NCI-H69 (cell line): Measurements from ENCODE around the gene MUC13.

Experiments used
- DNase-seq: peaks from one replicate; lab custom pipeline; 2025; lab: John Stamatoyannopoulos, UW

MUC13 gene

DNA sequence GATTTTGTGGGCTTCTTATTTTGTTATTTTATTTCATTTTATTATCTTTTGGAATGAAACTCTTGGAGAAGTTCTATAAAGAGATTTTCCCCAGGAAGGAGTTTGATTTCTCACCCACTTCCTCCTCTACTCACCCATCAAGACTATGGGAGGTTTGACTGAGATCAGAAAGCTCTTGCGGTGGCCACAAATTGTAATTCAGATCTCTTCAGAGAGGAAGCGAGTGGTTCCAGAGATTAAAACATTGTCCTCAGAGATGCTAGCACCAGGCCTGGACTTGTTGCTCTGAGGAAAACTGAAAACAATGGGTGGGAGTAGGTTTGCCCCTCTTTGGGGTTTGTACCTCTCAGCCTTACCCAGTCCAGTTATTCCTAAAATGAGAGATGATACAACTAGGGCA, 8.1 kb upstream of the MUC13 start:
- no peak for DNase-seq

DNA sequence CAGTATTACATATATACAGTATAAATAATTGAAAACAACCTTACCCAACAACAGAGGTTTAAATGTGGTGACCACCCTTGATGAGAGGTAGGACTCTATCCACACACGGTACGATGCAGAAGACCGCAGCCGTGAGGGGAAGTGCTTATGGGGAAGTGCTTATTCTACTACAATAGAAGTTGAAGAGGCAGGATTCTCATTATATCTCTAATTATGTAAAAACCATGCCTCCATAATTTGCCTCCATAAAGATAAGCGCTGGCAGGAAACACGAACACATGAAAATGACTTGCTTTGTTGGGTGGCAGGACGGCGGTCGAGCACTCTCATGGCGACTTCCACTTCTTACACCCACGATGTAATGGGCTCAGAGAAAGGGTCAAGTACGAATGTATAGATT, 7.2 kb upstream of the MUC13 start:
- DNase-seq = no peak

DNA sequence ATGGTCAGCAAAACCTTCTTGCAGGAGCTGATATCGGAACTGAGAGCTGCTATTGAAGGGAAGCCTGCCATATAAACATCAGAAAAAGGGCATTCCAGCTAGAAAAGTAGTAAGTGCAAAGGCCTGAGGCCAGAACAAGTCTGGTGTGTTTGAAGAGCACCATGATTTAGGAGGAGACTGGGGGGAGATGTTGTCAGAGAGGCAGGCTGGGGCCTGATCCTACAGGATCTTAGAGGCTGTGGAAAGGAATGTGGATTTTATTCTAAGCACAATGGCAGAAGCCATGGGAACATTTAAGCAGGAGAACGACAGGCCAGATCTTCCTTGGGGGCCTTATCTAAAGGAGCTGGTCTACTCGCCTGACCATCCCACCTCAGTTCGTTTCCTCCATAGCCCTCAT, 5.1 kb upstream of the MUC13 start:
- no peak for DNase-seq

DNA sequence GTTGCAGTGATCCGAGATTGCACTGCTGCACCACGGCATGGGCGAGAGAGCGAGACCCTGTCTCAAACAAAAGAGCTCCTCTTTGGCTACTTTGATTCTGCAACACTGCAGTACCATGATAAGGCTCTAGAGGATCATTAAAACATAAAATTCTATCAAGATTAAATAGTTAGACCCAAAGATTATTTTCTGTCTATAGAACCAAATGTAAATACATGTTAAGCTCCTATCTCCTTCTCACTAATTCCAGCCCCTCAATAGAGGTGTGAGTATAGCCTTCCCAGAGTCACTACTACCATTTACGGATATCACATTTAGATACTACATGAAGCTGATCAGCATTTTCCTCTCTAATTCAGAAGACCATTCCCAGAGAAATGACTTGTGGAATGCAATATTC, 4.3 kb upstream of the MUC13 start:
- no peak for DNase-seq

GRCh38 chr3:124937049-124937448, 2.5 kb upstream of the MUC13 start:
- DNase-seq = no peak

- DNase-seq = no peak
Measured at GRCh38 chr3:124935794-124936542, 1.4 kb upstream of the MUC13 start.

DNA sequence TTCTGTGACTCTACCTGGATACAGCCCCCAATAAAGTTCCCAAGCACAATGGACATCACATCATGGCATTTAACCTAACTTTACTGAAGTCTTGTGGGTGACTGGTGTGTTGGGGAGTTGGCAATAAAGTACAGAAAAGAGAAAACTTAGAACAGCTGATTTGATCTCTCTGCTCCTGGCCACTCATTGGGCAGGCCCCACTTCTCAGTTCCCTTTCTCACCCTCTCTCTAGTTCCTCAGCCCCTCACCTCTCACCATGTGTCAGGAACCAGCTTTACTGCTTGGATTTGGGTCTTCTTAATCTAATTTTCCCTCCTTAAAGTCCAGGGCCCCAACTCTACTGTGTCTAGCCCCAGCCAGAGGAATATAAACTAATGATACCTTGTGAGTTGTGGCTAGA, 713 bp upstream of the MUC13 start:
- DNase-seq = no peak

GRCh38 chr3:124928333-124929202, 6.0 kb downstream of the MUC13 start:
- DNase-seq = peak; percentile 58

GRCh38 chr3:124927574-124928045, 6.9 kb downstream of the MUC13 start:
- DNase-seq = peak; percentile 32

DNA sequence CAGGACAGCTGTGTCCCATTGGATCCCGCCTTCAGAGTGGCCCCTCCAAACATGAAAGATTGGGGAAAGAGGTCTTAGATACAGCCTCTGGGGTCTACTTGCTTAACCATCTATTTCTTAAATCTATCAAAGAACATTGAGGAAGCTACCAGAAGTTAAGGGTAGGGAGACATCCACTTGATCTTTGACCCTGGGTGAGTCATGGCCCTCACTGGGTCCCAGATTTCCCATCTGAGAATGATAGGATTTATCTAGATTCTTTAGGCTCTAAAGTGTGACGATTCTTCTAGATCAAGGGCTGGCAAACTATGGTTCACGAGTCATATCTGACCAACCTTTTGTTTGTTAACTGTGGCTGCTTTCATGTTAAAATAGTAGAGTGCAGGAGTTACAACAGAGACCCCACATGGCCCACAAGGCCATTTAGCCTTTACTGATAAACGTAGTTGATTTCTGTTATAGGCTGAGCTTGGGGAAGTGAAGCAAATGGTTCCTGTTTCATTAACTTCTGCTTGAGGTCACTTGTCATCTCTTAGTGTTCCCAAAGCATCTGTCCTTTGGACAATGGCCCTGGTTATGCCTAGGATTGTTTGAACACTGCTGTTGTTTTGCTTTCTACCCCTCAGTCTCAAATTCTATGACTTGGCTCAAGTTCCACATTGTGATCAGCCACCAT, 8.0 kb downstream of the MUC13 start:
- DNase-seq = no peak

GRCh38 chr3:124924741-124925140, 9.8 kb downstream of the MUC13 start:
- no peak for DNase-seq

DNA sequence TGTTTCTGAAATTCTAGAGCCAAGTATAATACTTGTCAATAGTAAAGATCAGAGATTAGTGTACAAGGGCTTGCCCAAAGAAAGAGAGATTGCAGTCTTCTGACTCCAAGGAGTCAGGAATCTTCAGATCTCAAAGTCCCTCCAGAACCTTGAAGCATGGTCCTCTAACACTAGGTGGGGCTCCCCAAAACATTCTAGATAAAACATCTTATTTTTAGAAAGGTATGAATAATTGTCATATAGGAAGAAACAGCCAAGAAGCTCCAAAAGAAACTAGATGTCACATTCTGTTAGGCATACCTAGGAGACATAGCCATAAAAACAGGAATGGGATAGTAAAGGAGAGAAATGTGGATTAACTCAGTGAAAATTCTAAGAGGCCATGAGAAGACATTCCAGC, 10.7 kb downstream of the MUC13 start:
- no peak for DNase-seq

GRCh38 chr3:124920718-124921117, 13.8 kb downstream of the MUC13 start:
- no peak for DNase-seq

DNA sequence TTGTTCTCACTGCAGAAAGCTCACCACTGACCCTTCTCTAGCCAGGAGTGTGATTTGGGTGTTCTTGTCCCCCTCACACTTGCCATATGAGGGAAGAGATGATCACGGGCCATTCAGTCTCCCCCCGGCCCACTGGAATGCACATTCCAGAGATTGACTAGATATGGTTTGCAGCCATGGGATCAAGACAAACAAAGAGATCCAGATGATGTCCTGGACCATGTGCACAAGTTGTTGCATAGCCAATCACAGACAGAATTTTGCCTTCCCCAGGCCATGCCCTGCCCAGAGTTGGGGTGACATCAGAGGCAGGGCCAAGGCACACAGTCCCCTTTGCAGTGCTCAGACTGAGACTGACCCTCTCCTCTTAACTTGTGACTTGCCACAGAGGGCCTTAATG, 14.8 kb downstream of the MUC13 start:
- DNase-seq = no peak

- DNase-seq = no peak
Measured at GRCh38 chr3:124918524-124918923, 16.0 kb downstream of the MUC13 start.

GRCh38 chr3:124916837-124917409, 17.6 kb downstream of the MUC13 start:
- DNase-seq = no peak

- DNase-seq = no peak
Measured at GRCh38 chr3:124915254-124915653, 19.3 kb downstream of the MUC13 start.

DNA sequence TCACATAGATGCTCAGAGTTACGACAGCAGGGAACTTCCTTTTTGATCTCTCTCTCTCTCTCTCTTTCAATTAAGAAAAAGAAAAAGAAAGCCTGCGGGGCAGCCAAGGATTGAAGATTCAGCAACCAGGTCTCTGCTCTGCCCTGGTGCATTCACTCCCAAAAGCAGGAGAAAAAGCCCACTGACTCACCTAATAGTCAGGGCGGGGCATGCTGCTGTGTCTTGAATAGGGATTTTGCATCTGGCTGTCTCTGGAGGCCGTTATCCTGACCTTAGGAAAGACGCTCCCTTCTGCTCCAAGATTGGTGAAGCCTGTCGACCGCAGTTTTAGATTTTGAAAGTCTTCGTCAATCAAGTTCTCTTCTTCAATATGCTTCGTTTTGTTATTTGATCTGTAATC, 26.6 kb downstream of the MUC13 start:
- DNase-seq = peak; percentile 3

DNA sequence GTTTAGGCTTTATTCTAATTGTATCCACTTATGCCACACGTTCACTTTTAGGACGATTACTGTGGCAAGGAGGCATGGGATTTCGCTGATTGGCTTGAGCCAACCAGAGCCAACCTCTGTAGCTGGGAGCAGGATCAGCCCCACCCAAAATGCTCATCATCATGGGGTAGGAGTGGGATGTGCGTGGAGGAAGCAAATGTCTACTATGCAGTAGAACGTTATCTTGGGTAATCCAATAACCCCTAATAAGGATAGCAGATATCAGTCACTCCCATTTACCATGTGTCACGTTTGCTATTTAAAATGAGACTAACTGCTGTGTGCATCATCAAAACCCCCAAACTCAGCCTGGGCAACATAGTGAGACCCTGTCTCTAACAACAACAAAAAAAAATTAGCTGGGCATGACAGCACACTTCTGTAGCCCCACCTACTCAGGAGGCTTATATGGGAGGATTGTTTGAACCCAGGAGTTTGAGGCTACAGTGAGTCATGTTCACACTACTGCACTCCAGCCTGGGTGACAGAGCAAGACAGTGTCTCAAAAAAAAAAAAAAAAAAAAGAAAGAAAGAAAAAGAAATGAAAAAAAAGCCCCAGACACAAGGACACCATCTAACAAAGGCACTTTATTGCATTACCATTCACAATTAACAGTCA, 29.6 kb downstream of the MUC13 start:
- no peak for DNase-seq

- DNase-seq = no peak
Measured at GRCh38 chr3:124903896-124904834, 30.4 kb downstream of the MUC13 start.
